Measurements from ENCODE around the gene KIF1A. TPM values are rescaled to one million over a fixed set of nuclear protein-coding genes. Genes with fewer than 3 reads are reported as not detected.

The KIF1A gene
- total RNA-seq, 3 donors from 2014 or later, result 1.5 to 17.2 (median 1.9) TPM

DNA sequence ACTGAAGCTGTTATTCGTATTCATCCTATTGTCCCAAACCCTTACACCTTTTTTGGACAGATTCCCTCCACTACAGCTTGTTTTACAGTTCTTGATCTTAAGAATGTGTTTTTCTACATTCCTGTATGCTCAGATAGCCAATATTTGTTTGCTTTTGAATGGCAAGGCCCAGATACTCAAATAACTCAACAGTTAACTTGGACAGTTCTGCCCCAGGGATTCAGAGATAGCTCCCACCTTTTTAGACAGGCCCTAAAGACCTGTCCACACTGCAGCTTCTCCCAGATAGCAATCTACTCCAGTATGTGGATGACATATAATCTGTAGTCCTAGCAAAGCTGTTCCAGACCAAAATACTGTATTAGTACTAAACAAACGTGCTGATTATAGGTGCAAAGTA is 41.5 kb upstream of the KIF1A start:
- Histone ChIP-seq H3K9me3 (no peaks in the 10 kb centered on the region), H3K4me1 (ENCODE audit: low read depth) (peaks cover 2% of the 10 kb centered on the region), H3K4me3 (no peak overlapping the region), H3K36me3 (ENCODE audit: low read depth) (no peaks in the 10 kb centered on the region)
- intact Hi-C loops (cut with DNase I, micrococcal nuclease), result no loop called here
- no peak for DNase-seq
- no peak for ATAC-seq
- TF ChIP-seq, protein P1, sequence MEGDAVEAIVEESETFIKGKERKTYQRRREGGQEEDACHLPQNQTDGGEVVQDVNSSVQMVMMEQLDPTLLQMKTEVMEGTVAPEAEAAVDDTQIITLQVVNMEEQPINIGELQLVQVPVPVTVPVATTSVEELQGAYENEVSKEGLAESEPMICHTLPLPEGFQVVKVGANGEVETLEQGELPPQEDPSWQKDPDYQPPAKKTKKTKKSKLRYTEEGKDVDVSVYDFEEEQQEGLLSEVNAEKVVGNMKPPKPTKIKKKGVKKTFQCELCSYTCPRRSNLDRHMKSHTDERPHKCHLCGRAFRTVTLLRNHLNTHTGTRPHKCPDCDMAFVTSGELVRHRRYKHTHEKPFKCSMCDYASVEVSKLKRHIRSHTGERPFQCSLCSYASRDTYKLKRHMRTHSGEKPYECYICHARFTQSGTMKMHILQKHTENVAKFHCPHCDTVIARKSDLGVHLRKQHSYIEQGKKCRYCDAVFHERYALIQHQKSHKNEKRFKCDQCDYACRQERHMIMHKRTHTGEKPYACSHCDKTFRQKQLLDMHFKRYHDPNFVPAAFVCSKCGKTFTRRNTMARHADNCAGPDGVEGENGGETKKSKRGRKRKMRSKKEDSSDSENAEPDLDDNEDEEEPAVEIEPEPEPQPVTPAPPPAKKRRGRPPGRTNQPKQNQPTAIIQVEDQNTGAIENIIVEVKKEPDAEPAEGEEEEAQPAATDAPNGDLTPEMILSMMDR (IDR thresholded peaks at IDR 0.05), result no peak

DNA sequence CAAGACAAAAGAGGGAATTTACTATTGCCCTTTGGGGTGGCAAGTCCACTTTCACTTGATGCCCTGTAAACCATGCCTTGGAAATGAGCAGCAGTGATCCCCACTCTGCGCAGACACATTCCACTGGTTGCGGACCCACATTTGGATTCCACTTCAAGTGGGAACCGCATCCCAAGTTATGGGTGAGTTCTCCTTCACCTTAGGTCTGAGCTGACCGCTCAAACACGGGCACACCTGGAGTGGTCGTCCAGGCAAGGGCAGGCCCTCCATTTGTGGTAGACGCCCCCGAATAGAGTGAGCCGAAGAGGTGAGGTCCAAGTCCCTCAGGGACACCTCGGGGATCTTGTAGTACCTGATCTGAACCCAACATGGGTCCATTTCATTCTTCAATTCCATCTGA is 38.9 kb upstream of the KIF1A start:
- no peak for ATAC-seq
- intact Hi-C loops (cut with DNase I, micrococcal nuclease), result no loop called here
- no peak overlapping the region for H3K4me3 ChIP-seq
- peaks cover 10% of the 10 kb centered on the region for H3K9me3 ChIP-seq
- no peak for DNase-seq
- H3K36me3 ChIP-seq (ENCODE audit: low read depth), result no peaks in the 10 kb centered on the region
- TF ChIP-seq, protein P1 (IDR thresholded peaks at IDR 0.05), result no peak
- H3K4me1 ChIP-seq (ENCODE audit: low read depth), result no peaks in the 10 kb centered on the region

DNA sequence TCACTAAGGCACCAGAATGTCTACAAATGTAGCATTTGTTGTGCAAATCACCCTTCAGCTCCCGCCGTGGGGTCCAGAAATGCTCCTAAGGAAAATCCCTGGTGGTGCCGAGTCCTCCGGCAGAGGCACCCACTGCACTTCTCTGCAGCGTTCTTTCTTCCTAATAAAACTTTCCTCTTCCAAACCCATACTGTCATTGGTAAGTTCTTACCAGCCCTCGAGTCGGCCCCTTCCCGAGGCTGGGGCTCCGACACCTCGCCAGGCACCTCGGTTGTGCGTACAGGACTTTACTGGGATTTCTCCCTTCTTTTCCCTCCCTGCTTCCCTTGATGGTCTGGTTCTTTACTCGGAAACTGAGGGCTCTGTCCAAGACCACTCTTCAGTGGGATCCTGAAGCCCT is 38.3 kb upstream of the KIF1A start:
- no peak for DNase-seq
- intact Hi-C loops (cut with DNase I, micrococcal nuclease), result no loop called here
- TF ChIP-seq, protein P1 (IDR thresholded peaks at IDR 0.05), result no peak
- H3K9me3 ChIP-seq, result peaks cover 10% of the 10 kb centered on the region
- ATAC-seq, result no peak
- no peaks in the 10 kb centered on the region for H3K36me3 ChIP-seq (ENCODE audit: low read depth)
- H3K4me3 ChIP-seq, result no peak overlapping the region
- no peaks in the 10 kb centered on the region for H3K4me1 ChIP-seq (ENCODE audit: low read depth)

DNA sequence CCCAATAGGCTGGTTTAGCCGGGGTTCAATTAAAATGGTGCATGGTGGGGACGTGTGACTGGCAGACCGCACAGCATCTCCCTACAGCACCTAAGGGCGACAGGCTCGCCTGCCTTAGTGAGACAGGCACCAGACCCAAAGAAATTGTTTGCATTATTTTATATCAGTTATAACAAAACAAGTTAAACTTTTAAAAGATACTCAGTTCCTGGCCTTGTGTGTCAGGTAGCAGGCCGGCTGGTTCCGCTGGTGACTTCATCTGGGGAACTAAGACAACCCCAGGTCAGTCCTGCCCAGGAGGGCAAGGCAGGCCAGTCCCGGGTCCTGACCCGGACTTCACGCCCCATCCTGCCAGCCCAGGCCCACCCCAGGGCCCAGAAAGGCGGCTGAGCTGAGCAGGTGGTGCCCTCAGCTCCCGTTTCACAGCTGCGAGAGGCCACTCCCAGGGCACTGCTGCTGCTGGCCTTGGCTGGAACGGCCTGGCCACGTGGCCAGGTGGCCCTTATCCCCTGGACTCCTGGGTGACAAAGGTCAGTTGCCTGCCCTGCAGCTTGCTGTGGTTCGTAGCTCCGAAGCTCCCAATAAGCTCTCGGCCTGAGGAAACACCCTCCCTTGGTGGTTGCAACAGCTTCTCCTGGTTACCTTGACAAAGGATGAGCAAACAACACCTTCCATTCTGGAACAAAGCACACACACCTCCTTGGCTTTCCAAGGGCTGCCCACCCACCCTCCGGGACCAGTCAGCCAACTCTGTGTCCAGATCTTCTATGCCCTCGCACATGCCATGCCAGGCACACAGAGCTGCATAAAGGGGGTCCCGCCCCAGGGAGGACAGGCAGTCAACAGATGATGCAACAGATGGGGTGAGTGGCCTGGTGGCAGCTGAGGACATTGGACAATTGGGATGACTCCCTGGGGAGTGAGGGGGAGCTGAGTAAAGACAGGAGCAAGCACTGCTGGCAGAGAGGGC is 37.3 kb upstream of the KIF1A start:
- peak; percentile 95 for ATAC-seq
- intact Hi-C loops (cut with DNase I, micrococcal nuclease), result no loop called here
- peak in 2 of 3 donors; percentile 81 for DNase-seq
- H3K9me3 ChIP-seq, result peaks cover 10% of the 10 kb centered on the region
- TF ChIP-seq, protein P1 (IDR thresholded peaks at IDR 0.05), result no peak
- H3K4me3 ChIP-seq, result no peak overlapping the region
- H3K36me3 ChIP-seq (ENCODE audit: low read depth), result no peaks in the 10 kb centered on the region
- H3K4me1 ChIP-seq (ENCODE audit: low read depth), result no peaks in the 10 kb centered on the region

DNA sequence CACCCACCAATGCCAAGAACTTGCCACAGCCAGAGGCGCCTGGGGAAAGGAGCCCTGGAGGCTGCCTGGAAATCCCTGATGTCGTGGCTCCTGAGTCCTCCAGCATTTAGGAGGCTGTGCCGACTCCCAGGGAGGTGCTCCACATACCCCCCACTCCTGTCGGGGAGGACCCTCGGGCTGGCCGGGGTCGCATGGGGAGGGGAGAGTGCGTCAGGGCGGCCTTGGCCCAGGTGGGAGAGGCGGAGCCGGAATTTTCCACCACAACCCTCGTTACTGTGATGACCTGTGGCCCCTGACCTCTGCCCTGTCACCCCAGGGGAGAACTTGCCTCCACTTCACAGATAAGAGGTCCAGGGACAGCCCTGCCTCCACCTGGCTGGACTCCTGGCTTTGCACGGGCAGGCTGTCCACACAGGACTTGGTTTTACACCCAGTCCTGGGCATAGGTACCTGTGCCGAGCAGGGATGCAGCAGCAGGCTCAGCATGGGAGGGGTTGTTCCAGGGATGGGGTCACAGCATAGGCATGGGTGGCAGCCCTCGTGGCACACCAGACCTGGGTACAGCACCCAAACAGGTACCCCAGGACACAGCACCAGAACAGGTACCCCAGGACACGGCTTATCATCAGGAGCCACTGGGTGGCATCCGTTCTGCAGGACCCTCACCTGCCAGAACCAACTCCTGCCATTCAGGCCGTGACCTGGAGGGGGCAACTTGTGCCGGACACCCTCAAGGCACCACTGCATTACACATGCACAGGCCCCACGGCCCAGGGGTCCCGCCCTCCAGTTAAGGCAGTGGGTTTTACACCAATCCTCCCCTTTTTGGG is 36.3 kb upstream of the KIF1A start:
- H3K4me1 ChIP-seq (ENCODE audit: low read depth), result peaks cover 5% of the 10 kb centered on the region
- no peak for ATAC-seq
- no peaks in the 10 kb centered on the region for H3K36me3 ChIP-seq (ENCODE audit: low read depth)
- intact Hi-C loops (cut with DNase I, micrococcal nuclease), result no loop called here
- peaks cover 10% of the 10 kb centered on the region for H3K9me3 ChIP-seq
- no peak overlapping the region for H3K4me3 ChIP-seq
- TF ChIP-seq, protein P1 (IDR thresholded peaks at IDR 0.05), result no peak
- no peak for DNase-seq
